H1 (cell line): ENCODE data around the gene BTBD16. TPM values are rescaled to one million over a fixed set of nuclear protein-coding genes. Genes with fewer than 3 reads are reported as not detected.

Experiments used
- HDAC2 ChIP-seq, 2 experiments: fragments of 300-600 bp in 1 of 2; sonication (generic) in 1 of 2; IDR thresholded peaks; 2 replicates each; pipeline ENCODE4 v1.6.1; 2011 to 2012; ENCODE audit warnings: low read depth in 2 of 2, low read length in 2 of 2, mild to moderate bottlenecking in 2 of 2, moderate library complexity in 2 of 2, borderline replicate concordance in 1 of 2, inconsistent platforms in 1 of 2
- MAFK ChIP-seq: IDR thresholded peaks from 2 replicates; pipeline ENCODE4 v1.6.1; 2012; ENCODE audit warnings: low read depth, mild to moderate bottlenecking, improper control_type of control experiment, low read length
- NRF1 ChIP-seq: IDR thresholded peaks from 2 replicates; pipeline ENCODE4 v1.6.1; 2011; ENCODE audit warnings: mild to moderate bottlenecking, low read depth, low read length, improper control_type of control experiment
- RAD21 ChIP-seq, 2 experiments: IDR thresholded peaks in 1 of 2; conservative IDR thresholded peaks in 1 of 2; 2 replicates each; pipeline ENCODE4 v1.6.1; 2011; ENCODE audit warnings: low read depth in 2 of 2, low read length in 2 of 2, improper control_type of control experiment in 1 of 2, inconsistent platforms in 1 of 2, mild to moderate bottlenecking in 1 of 2, moderate library complexity in 1 of 2
- polyA plus RNA-seq, 7 experiments: library from polyadenylated mRNA; depleted of rRNA in 3 of 7; stranded (reverse) in 5 of 7; unstranded in 2 of 7; fragments of >200 nt in 5 of 7; fragments of 200-250 nt in 2 of 7; gene quantifications; 1 replicate in 5 of 7; 2 replicates in 1 of 7; 4 replicates in 1 of 7; pipeline versions ENCODE4 v1.2.1 to v1.2.3, GENCODE V29; 2011 to 2013; ENCODE audit warnings: missing spikeins in 2 of 7, mixed read lengths in 2 of 7
- total RNA-seq: library from RNA; stranded (reverse); fragmentation: NEBNext Ultra II Directional; extraction: Animal tissue kit (Norgen Biotek cat#: 25700); gene quantifications from 2 replicates; pipeline ENCODE4 v1.2.1, GENCODE V29; 2021
- TF ChIP-seq, protein P1 (sequence below): IDR thresholded peaks from 2 replicates; pipeline ENCODE4 v1.6.1; 2012; ENCODE audit warnings: low read length, inconsistent platforms
- TF ChIP-seq, protein P2 (sequence below): fragments of 300-600 bp; sonication (generic); IDR thresholded peaks from 2 replicates; pipeline ENCODE4 v1.7.1; 2012; ENCODE audit warnings: low read length, moderate library complexity, mild to moderate bottlenecking, inconsistent platforms; ENCODE audit not compliant: insufficient replicate concordance

Gene BTBD16
- total and polyA plus RNA-seq, 2 of the 8 experiments (the other 6 are each of a cell fraction or from before 2014, with no cell fraction given) = 0.05 TPM; not detected in 1

- TF ChIP-seq, protein P1, sequence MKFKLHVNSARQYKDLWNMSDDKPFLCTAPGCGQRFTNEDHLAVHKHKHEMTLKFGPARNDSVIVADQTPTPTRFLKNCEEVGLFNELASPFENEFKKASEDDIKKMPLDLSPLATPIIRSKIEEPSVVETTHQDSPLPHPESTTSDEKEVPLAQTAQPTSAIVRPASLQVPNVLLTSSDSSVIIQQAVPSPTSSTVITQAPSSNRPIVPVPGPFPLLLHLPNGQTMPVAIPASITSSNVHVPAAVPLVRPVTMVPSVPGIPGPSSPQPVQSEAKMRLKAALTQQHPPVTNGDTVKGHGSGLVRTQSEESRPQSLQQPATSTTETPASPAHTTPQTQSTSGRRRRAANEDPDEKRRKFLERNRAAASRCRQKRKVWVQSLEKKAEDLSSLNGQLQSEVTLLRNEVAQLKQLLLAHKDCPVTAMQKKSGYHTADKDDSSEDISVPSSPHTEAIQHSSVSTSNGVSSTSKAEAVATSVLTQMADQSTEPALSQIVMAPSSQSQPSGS = 0 out of 2 replicates have a peak, but pooled peaks have one; percentile 30
- TF ChIP-seq MAFK = no peak
- no peak for TF ChIP-seq NRF1
- TF ChIP-seq, protein P2, sequence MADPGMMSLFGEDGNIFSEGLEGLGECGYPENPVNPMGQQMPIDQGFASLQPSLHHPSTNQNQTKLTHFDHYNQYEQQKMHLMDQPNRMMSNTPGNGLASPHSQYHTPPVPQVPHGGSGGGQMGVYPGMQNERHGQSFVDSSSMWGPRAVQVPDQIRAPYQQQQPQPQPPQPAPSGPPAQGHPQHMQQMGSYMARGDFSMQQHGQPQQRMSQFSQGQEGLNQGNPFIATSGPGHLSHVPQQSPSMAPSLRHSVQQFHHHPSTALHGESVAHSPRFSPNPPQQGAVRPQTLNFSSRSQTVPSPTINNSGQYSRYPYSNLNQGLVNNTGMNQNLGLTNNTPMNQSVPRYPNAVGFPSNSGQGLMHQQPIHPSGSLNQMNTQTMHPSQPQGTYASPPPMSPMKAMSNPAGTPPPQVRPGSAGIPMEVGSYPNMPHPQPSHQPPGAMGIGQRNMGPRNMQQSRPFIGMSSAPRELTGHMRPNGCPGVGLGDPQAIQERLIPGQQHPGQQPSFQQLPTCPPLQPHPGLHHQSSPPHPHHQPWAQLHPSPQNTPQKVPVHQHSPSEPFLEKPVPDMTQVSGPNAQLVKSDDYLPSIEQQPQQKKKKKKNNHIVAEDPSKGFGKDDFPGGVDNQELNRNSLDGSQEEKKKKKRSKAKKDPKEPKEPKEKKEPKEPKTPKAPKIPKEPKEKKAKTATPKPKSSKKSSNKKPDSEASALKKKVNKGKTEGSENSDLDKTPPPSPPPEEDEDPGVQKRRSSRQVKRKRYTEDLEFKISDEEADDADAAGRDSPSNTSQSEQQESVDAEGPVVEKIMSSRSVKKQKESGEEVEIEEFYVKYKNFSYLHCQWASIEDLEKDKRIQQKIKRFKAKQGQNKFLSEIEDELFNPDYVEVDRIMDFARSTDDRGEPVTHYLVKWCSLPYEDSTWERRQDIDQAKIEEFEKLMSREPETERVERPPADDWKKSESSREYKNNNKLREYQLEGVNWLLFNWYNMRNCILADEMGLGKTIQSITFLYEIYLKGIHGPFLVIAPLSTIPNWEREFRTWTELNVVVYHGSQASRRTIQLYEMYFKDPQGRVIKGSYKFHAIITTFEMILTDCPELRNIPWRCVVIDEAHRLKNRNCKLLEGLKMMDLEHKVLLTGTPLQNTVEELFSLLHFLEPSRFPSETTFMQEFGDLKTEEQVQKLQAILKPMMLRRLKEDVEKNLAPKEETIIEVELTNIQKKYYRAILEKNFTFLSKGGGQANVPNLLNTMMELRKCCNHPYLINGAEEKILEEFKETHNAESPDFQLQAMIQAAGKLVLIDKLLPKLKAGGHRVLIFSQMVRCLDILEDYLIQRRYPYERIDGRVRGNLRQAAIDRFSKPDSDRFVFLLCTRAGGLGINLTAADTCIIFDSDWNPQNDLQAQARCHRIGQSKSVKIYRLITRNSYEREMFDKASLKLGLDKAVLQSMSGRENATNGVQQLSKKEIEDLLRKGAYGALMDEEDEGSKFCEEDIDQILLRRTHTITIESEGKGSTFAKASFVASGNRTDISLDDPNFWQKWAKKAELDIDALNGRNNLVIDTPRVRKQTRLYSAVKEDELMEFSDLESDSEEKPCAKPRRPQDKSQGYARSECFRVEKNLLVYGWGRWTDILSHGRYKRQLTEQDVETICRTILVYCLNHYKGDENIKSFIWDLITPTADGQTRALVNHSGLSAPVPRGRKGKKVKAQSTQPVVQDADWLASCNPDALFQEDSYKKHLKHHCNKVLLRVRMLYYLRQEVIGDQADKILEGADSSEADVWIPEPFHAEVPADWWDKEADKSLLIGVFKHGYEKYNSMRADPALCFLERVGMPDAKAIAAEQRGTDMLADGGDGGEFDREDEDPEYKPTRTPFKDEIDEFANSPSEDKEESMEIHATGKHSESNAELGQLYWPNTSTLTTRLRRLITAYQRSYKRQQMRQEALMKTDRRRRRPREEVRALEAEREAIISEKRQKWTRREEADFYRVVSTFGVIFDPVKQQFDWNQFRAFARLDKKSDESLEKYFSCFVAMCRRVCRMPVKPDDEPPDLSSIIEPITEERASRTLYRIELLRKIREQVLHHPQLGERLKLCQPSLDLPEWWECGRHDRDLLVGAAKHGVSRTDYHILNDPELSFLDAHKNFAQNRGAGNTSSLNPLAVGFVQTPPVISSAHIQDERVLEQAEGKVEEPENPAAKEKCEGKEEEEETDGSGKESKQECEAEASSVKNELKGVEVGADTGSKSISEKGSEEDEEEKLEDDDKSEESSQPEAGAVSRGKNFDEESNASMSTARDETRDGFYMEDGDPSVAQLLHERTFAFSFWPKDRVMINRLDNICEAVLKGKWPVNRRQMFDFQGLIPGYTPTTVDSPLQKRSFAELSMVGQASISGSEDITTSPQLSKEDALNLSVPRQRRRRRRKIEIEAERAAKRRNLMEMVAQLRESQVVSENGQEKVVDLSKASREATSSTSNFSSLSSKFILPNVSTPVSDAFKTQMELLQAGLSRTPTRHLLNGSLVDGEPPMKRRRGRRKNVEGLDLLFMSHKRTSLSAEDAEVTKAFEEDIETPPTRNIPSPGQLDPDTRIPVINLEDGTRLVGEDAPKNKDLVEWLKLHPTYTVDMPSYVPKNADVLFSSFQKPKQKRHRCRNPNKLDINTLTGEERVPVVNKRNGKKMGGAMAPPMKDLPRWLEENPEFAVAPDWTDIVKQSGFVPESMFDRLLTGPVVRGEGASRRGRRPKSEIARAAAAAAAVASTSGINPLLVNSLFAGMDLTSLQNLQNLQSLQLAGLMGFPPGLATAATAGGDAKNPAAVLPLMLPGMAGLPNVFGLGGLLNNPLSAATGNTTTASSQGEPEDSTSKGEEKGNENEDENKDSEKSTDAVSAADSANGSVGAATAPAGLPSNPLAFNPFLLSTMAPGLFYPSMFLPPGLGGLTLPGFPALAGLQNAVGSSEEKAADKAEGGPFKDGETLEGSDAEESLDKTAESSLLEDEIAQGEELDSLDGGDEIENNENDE = no peak
- TF ChIP-seq RAD21 (IDR thresholded peaks at IDR 0.05 in 1 of 2, conservative IDR thresholded peaks at IDR 0.05 in 1 of 2; ENCODE audit: low read depth in 2 of 2, low read length in 2 of 2) = peak; percentile 63 to 71
- TF ChIP-seq HDAC2 (IDR thresholded peaks at IDR 0.05; ENCODE audit: borderline replicate concordance in 1 of 2, low read depth in 2 of 2, low read length in 2 of 2) = 0 out of 4 replicates have a peak, but pooled peaks of 1 of the 2 experiments have one; percentile 6
Measured at GRCh38 chr10:122342293-122343134, 71.4 kb downstream of the BTBD16 start (continued).
